IMR-90 (cell line): ENCODE data around the gene TSC2. TPM values are rescaled to one million over a fixed set of nuclear protein-coding genes. Genes with fewer than 3 reads are reported as not detected.

Experiments
- ATAC-seq: fragments of 200-7000 bp; cut with Tn5 transposase; 2 replicates; pipeline ENCODE4 v1.9.1; 2020; ENCODE audit warnings: low read depth, mild to moderate bottlenecking, moderate library complexity
- BruUV-seq: library from RNA; stranded (reverse); fragments of 400-500 nt; replicated peaks from 2 replicates; lab custom pipeline; 2021; lab: Mats Ljungman, UMichigan
- CTCF ChIA-PET: fragments of 300-600 bp; formaldehyde crosslinking; extraction: SDS; loops from one replicate; lab custom pipeline; 2021; ENCODE audit warnings: antibody characterized with exemption; lab: Yijun Ruan, JAX
- POLR2A ChIA-PET: fragments of 300-600 bp; sonication (Branson Sonifier 250); formaldehyde crosslinking; loops from one replicate; lab custom pipeline; 2022; ENCODE audit warnings: antibody characterized with exemption; ENCODE audit not compliant: unreplicated experiment; lab: Charles Lee
- DNase-seq: peaks from one replicate; pipeline ENCODE4 v3.0.0; 2013
- H2AFZ ChIP-seq: replicated peaks from 2 replicates; pipeline ENCODE3; 2013; ENCODE audit warnings: low read length, mild to moderate bottlenecking; ENCODE audit not compliant: poor library complexity
- H2AK5ac ChIP-seq: 2 replicates; pipeline ENCODE4 v1.6.1; 2013; ENCODE audit warnings: low read depth, low read length, inconsistent platforms
- H2AK9ac ChIP-seq: replicated peaks from 2 replicates; pipeline ENCODE3; 2013; ENCODE audit warnings: mild to moderate bottlenecking, low read depth, low read length, moderate library complexity; ENCODE audit not compliant: poor library complexity
- H2BK120ac ChIP-seq: 2 replicates; pipeline ENCODE4 v1.6.1; 2013; ENCODE audit warnings: low read depth, low read length, inconsistent platforms
- H2BK15ac ChIP-seq: 3 replicates; pipeline ENCODE4 v1.6.1; 2013; ENCODE audit warnings: low read depth, low read length, inconsistent platforms
- H2BK20ac ChIP-seq: 2 replicates; pipeline ENCODE4 v1.6.1; 2013; ENCODE audit warnings: low read depth, mild to moderate bottlenecking, inconsistent platforms, low read length, moderate library complexity
- H2BK5ac ChIP-seq: 2 replicates; pipeline ENCODE4 v1.6.1; 2013; ENCODE audit warnings: mild to moderate bottlenecking, low read depth, low read length, inconsistent platforms; ENCODE audit not compliant: poor library complexity, severe bottlenecking
- H3K14ac ChIP-seq: replicated peaks from 2 replicates; pipeline ENCODE4 v1.6.1; 2013; ENCODE audit warnings: low read depth, low read length, inconsistent platforms
- H3K18ac ChIP-seq: 2 replicates; pipeline ENCODE4 v1.6.1; 2013; ENCODE audit warnings: low read depth, low read length, control low read depth
- H3K23ac ChIP-seq: 2 replicates; pipeline ENCODE4 v1.6.1; 2013; ENCODE audit warnings: low read depth, low read length, inconsistent platforms
- H3K27ac ChIP-seq: 2 replicates; pipeline ENCODE4 v1.5.1; 2013; ENCODE audit warnings: mild to moderate bottlenecking, control low read depth, low read length; ENCODE audit not compliant: insufficient read depth
- H3K27me3 ChIP-seq: 2 replicates; pipeline ENCODE4 v1.6.1; 2013; ENCODE audit warnings: low read length; ENCODE audit not compliant: control insufficient read depth, insufficient read depth
- H3K36me3 ChIP-seq: 2 replicates; pipeline ENCODE4 v1.6.1; 2013; ENCODE audit warnings: low read length, mixed read lengths; ENCODE audit not compliant: control insufficient read depth, insufficient read depth
- H3K4ac ChIP-seq: 2 replicates; pipeline ENCODE4 v1.6.1; 2013; ENCODE audit warnings: low read depth, low read length, inconsistent platforms
- H3K4me1 ChIP-seq: 2 replicates; pipeline ENCODE4 v1.6.1; 2013; ENCODE audit warnings: low read length, mixed read lengths; ENCODE audit not compliant: control insufficient read depth, insufficient read depth
- H3K4me2 ChIP-seq: 2 replicates; pipeline ENCODE4 v1.6.1; 2013; ENCODE audit warnings: low read depth, mild to moderate bottlenecking, control low read depth, low read length, moderate library complexity
- H3K4me3 ChIP-seq: 2 replicates; pipeline ENCODE4 v1.5.1; 2013; ENCODE audit warnings: low read depth, mild to moderate bottlenecking, control low read depth, low read length, moderate library complexity; ENCODE audit not compliant: insufficient read depth
- H3K56ac ChIP-seq: 2 replicates; pipeline ENCODE4 v1.6.1; 2013; ENCODE audit warnings: low read length, inconsistent platforms; ENCODE audit not compliant: insufficient read depth; ENCODE audit errors: extremely low read depth
- H3K79me1 ChIP-seq, 2 experiments: 2 replicates each; pipeline ENCODE4 v1.6.1; 2013; ENCODE audit warnings: low read length in 2 of 2, inconsistent platforms in 1 of 2, low read depth in 1 of 2
- H3K9ac ChIP-seq: 2 replicates; pipeline ENCODE4 v1.6.1; 2013; ENCODE audit warnings: low read depth, low read length, control low read depth
- H3K9me1 ChIP-seq: 2 replicates; pipeline ENCODE4 v1.6.1; 2013; ENCODE audit warnings: low read length, inconsistent platforms; ENCODE audit not compliant: insufficient read depth
- H3K9me3 ChIP-seq: 2 replicates; pipeline ENCODE4 v1.6.1; 2013; ENCODE audit warnings: low read length; ENCODE audit not compliant: control insufficient read depth, insufficient read depth
- H4K20me1 ChIP-seq: 2 replicates; pipeline ENCODE4 v1.6.1; 2013; ENCODE audit warnings: low read length, inconsistent platforms; ENCODE audit not compliant: insufficient read depth
- H4K5ac ChIP-seq: 2 replicates; pipeline ENCODE4 v1.6.1; 2013; ENCODE audit warnings: mild to moderate bottlenecking, low read depth, low read length, control low read depth
- H4K8ac ChIP-seq, 2 experiments: 2 replicates each; pipeline ENCODE4 v1.6.1; 2013; ENCODE audit warnings: low read depth in 2 of 2, low read length in 2 of 2, control low read depth in 1 of 2, inconsistent platforms in 1 of 2
- H4K91ac ChIP-seq: 2 replicates; pipeline ENCODE4 v1.6.1; 2013; ENCODE audit warnings: low read depth, low read length, inconsistent platforms; ENCODE audit not compliant: insufficient read depth
- CEBPB ChIP-seq: IDR thresholded peaks from 2 replicates; pipeline ENCODE4 v1.6.1; 2012; ENCODE audit warnings: low read depth, low read length, improper control_type of control experiment
- CHD1 ChIP-seq: IDR thresholded peaks from 2 replicates; pipeline ENCODE4 v1.6.1; 2012; ENCODE audit warnings: low read depth, low read length, improper control_type of control experiment
- MAZ ChIP-seq: IDR thresholded peaks from 2 replicates; pipeline ENCODE4 v1.6.1; 2012; ENCODE audit warnings: low read depth, mild to moderate bottlenecking, low read length, improper control_type of control experiment, moderate library complexity, borderline replicate concordance
- MXI1 ChIP-seq: IDR thresholded peaks from 2 replicates; pipeline ENCODE4 v1.6.1; 2012; ENCODE audit warnings: low read depth, mild to moderate bottlenecking, low read length, moderate library complexity, borderline replicate concordance
- POLR2A ChIP-seq: IDR thresholded peaks from 2 replicates; pipeline ENCODE4 v1.6.1; 2012; ENCODE audit warnings: mild to moderate bottlenecking, low read depth, low read length
- RCOR1 ChIP-seq: IDR thresholded peaks from 2 replicates; pipeline ENCODE4 v1.6.1; 2012; ENCODE audit warnings: mild to moderate bottlenecking, low read length, improper control_type of control experiment; ENCODE audit not compliant: insufficient replicate concordance
- RFX5 ChIP-seq: IDR thresholded peaks from 2 replicates; pipeline ENCODE4 v1.8.0; 2012; ENCODE audit warnings: low read depth, mild to moderate bottlenecking, low read length, moderate library complexity
- WGBS, 2 experiments: methylation state at CpG; one replicate each; pipeline versions ENCODE4 v1.1.5 to v1.1.7; 2013; ENCODE audit warnings: missing lambda C conversion rate in 2 of 2; ENCODE audit not compliant: insufficient read length in 1 of 2; ENCODE audit errors: extremely low coverage in 2 of 2; 5-methylcytosine and 5-hydroxymethylcytosine counted together
- dilution Hi-C: fragments of 300-500 bp; cut with HindIII; formaldehyde crosslinking; loops from one replicate; pipeline ENCODE4 v1.14.3; 2018; ENCODE audit warnings: low sequenced_read_pairs; ENCODE audit not compliant: unreplicated experiment
- in situ Hi-C: fragments of 300-500 bp; cut with MboI; formaldehyde crosslinking; loops from 3 replicates; pipeline ENCODE4 v1.14.3; 2019; ENCODE audit warnings: low sequenced_read_pairs, inconsistent platforms, mixed read lengths
- intact Hi-C: fragments of 100-400 bp; cut with micrococcal nuclease; formaldehyde crosslinking; loops from 2 replicates; pipeline ENCODE4 v1.10.0; 2022
- polyA plus RNA-seq, 3 experiments: library from polyadenylated mRNA; depleted of rRNA; stranded (reverse); fragments of >200 nt; gene quantifications; 2 replicates each; pipeline ENCODE4 v1.2.3, GENCODE V29; 2012; ENCODE audit warnings: low replicate concordance in 1 of 3
- total RNA-seq: library from RNA; depleted of rRNA; stranded (reverse); fragments of >200 nt; gene quantifications from 2 replicates; pipeline ENCODE4 v1.2.3, GENCODE V29; 2012

Gene TSC2
- total and polyA plus RNA-seq, 2 of the 4 experiments (the other 2 are of a cell fraction), result 31.4 to 88.6 TPM

DNA sequence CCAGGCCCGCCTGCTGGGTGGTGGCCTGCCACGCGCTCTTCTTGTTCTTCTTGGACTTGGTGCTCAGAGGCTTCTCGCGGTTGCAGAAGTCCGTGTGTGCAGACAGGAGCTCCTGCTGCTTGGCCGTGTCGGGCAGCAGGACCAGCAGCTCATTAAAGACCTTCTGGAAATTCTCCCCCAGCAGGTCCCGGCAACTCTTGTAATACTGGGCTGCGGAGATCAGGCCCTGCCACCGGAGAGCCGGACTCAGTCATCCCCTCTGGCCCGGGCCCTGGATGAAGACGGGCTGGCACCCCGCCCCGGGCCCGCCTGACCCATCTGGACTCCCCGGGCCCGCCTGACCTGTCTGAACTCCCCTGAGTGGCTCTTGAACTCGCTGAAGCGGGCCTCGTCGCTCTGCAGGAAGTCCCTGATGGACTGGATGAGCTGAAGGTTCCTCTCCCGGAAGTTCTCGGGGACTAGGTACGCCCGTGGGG, 49.4 kb upstream of the TSC2 start:
- peak overlapping the region; percentile 85; the same call in 1 of the 2 replicates for H2AK5ac ChIP-seq
- no peak overlapping the region for H2BK20ac ChIP-seq
- H3K9me3 ChIP-seq, result no peaks in the 10 kb centered on the region
- no peak overlapping the region for H3K4me2 ChIP-seq
- H2AK9ac ChIP-seq, result no peak overlapping the region
- POLR2A ChIA-PET, result no interaction called here
- peaks cover 52% of the 10 kb centered on the region for H3K36me3 ChIP-seq
- H2AFZ ChIP-seq, result no peak overlapping the region
- DNase-seq (no peak), ATAC-seq (no peak)
- peak overlapping the region; percentile 96 for H2BK5ac ChIP-seq
- no peak overlapping the region for H3K56ac ChIP-seq
- no peak overlapping the region for H3K4me3 ChIP-seq
- peaks cover 5 to 55% of the 10 kb centered on the region in 2 experiments for H3K79me1 ChIP-seq
- CTCF ChIA-PET, result no interaction called here
- H3K23ac ChIP-seq, result no peak overlapping the region
- peaks cover 33% of the 10 kb centered on the region for H4K20me1 ChIP-seq
- peaks cover 26% of the 10 kb centered on the region for H3K9me1 ChIP-seq
- no peak overlapping the region; the same call in 1 of the 2 replicates for H4K5ac ChIP-seq
- BruUV-seq, result no TSS peak
- whole genome bisulfite sequencing, 2 experiments, result 96% methylated on average over 22 of the region's 27 CpGs; no CpG with 5 or more reads in 1 of the 2 experiments
- peak overlapping the region; percentile 88; the same call in 1 of the 2 replicates for H3K27ac ChIP-seq
- H3K27me3 ChIP-seq, result no peaks in the 10 kb centered on the region
- no peak overlapping the region; the same call in 1 of the 2 replicates for H3K14ac ChIP-seq
- H3K18ac ChIP-seq, result no peak overlapping the region
- no peak overlapping the region for H2BK15ac ChIP-seq
- no peak overlapping the region for H4K91ac ChIP-seq
- in situ Hi-C loops, result no loop called here
- H3K4ac ChIP-seq, result peak overlapping the region; percentile 85
- no peak overlapping the region for H4K8ac ChIP-seq
- intact Hi-C loops, result no loop called here
- dilution Hi-C loops, result no loop called here
- TF ChIP-seq POLR2A (no peak), MAZ (no peak), CEBPB (no peak), MXI1 (no peak), RFX5 (no peak), RCOR1 (no peak), CHD1 (no peak)
- peak overlapping the region; percentile 76 for H2BK120ac ChIP-seq
- H3K9ac ChIP-seq, result no peak overlapping the region
- peaks cover 20% of the 10 kb centered on the region for H3K4me1 ChIP-seq
